ENCODE results near the gene SLPI. TPM values are rescaled to one million over a fixed set of nuclear protein-coding genes. Genes with fewer than 3 reads are reported as not detected.

Gene SLPI
- total and polyA plus RNA-seq, 10 of the 15 experiments (the other 5 are each of a cell fraction or from before 2014, with no cell fraction given), result 0.56 to 1.4 TPM; not detected in 8

GRCh38 chr20:45253261-45253660, 1.1 kb downstream of the SLPI start (continued):
- TF ChIP-seq, protein P1, sequence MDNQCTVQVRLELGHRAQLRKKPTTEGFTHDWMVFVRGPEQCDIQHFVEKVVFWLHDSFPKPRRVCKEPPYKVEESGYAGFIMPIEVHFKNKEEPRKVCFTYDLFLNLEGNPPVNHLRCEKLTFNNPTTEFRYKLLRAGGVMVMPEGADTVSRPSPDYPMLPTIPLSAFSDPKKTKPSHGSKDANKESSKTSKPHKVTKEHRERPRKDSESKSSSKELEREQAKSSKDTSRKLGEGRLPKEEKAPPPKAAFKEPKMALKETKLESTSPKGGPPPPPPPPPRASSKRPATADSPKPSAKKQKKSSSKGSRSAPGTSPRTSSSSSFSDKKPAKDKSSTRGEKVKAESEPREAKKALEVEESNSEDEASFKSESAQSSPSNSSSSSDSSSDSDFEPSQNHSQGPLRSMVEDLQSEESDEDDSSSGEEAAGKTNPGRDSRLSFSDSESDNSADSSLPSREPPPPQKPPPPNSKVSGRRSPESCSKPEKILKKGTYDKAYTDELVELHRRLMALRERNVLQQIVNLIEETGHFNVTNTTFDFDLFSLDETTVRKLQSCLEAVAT (IDR thresholded peaks at IDR 0.05), result no peak
- TF ChIP-seq CHD1 (IDR thresholded peaks at IDR 0.05; ENCODE audit: low read depth, low read length), result no peak
- no peak for TF ChIP-seq NFYA (IDR thresholded peaks at IDR 0.05; ENCODE audit: borderline replicate concordance, low read depth, low read length)
- no peak for TF ChIP-seq NFXL1 (IDR thresholded peaks at IDR 0.05; ENCODE audit: borderline replicate concordance)

DNA sequence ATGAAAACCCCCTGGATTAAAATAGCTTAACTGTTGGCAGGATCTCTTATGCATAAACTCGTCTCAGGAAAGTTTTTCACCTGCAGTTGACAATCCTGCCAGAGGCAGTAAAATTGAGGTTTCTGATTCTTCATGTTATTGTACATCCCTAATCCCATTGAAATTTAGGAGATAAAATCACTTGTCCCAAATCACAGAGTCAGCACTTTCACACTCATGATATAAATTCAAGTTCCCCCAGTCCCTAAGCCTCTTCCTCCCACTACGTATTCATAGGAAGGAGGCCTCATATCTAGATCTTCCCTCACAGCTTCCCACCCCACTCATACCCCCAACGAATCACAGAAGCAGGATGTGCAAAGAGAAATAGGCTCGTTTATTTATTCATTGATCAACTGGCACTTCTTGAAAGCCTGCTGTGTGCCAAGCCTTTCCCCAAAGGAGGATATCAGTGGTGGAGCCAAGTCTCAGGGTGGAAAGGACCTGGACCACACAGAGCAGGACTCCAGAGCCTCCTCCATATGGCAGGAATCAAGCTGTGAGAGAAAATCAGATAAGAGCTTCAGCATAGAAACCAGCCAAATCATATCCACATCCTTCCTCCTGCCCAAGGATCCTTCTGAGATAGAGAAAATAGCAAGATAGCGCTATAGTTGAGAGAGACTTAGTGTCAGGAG, 2.3 kb downstream of the SLPI start:
- Histone ChIP-seq H3K4me1 (ENCODE audit: control insufficient read depth, insufficient read depth, low read length) (peaks cover 4% of the 10 kb centered on the region), H3K4me3 (no peak overlapping the region), H3K4me2 (ENCODE audit: control insufficient read depth, insufficient read depth) (no peak overlapping the region), H3K9ac (ENCODE audit: control insufficient read depth, insufficient read depth, low read length) (no peak overlapping the region), H3K27me3 (replicated peaks in 1 of 2; ENCODE audit: control insufficient read depth in 2 of 2, insufficient read depth in 2 of 2, low read length in 1 of 2) (peaks cover 0 to 12% of the 10 kb centered on the region in 2 experiments; a peak in 3 of 4 replicates), H3K9me3 (replicated peaks; ENCODE audit: control insufficient read depth, insufficient read depth, low read length) (no peaks in the 10 kb centered on the region), H3K79me2 (ENCODE audit: control insufficient read depth, insufficient read depth, low read length) (no peaks in the 10 kb centered on the region), H4K20me1 (ENCODE audit: control insufficient read depth, insufficient read depth) (no peaks in the 10 kb centered on the region), H2AFZ (ENCODE audit: control insufficient read depth, low read depth, low read length) (no peak overlapping the region), H3K36me3 (ENCODE audit: control insufficient read depth in 2 of 2, insufficient read depth in 2 of 2, low read length in 1 of 2) (no peaks in the 10 kb centered on the region), H3K27ac (ENCODE audit: control insufficient read depth, insufficient read depth) (no peak overlapping the region)
- BruUV-seq (replicated peaks), result no TSS peak
- FAIRE-seq (no peak), DNase-seq (ENCODE audit: low read depth, low spot score) (no peak), ATAC-seq (no peak)
- ChIA-PET POLR2A (no interaction called here), CTCF (no interaction called here), SMC1A (ENCODE audit: uncharacterized antibody, unreplicated experiment) (no interaction called here), RAD21 (ENCODE audit: unreplicated experiment) (no interaction called here)
- in situ Hi-C loops (cut with MboI) (no loop called here), intact Hi-C loops (cut with micrococcal nuclease; ENCODE audit: unreplicated experiment) (no loop called here)
- 8% methylated on average over 5 of the region's 5 CpGs for WGBS (ENCODE audit: insufficient coverage, insufficient replicate concordance, low lambda C conversion rate, missing lambda C conversion rate)
- TF ChIP-seq POLR2AphosphoS2 (IDR thresholded peaks at IDR 0.05; ENCODE audit: low read depth, low read length) (no peak), BACH1 (IDR thresholded peaks at IDR 0.05; ENCODE audit: borderline replicate concordance) (no peak), POLR2A (IDR thresholded peaks at IDR 0.05; ENCODE audit: low read depth, low read length) (no peak), YY1 (IDR thresholded peaks at IDR 0.05; ENCODE audit: low read depth, low read length) (no peak), PML (IDR thresholded peaks at IDR 0.05; ENCODE audit: low read length) (no peak), STAT1 (conservative IDR thresholded peaks at IDR 0.05) (no peak), PAX5 (IDR thresholded peaks at IDR 0.05; ENCODE audit: borderline replicate concordance, low read depth, low read length) (no peak), SUPT20H (IDR thresholded peaks at IDR 0.05; ENCODE audit: borderline replicate concordance, control insufficient read depth, low read depth, low read length) (no peak), SIX5 (IDR thresholded peaks at IDR 0.05; ENCODE audit: low read depth, low read length, severe bottlenecking) (no peak), SMAD5 (IDR thresholded peaks at IDR 0.05; ENCODE audit: low read depth) (no peak), KAT2A (conservative IDR thresholded peaks at IDR 0.05; ENCODE audit: control insufficient read depth, low read depth, low read length) (no peak), SPI1 (IDR thresholded peaks at IDR 0.05; ENCODE audit: borderline replicate concordance, insufficient read depth, low read depth, low read length) (no peak), POLR2AphosphoS5 (IDR thresholded peaks at IDR 0.05; ENCODE audit: low read length) (no peak), SREBF1 (IDR thresholded peaks at IDR 0.05; ENCODE audit: low read length) (no peak), STAT3 (IDR thresholded peaks at IDR 0.05; ENCODE audit: low read depth, low read length) (no peak)
- TF ChIP-seq, protein P2, sequence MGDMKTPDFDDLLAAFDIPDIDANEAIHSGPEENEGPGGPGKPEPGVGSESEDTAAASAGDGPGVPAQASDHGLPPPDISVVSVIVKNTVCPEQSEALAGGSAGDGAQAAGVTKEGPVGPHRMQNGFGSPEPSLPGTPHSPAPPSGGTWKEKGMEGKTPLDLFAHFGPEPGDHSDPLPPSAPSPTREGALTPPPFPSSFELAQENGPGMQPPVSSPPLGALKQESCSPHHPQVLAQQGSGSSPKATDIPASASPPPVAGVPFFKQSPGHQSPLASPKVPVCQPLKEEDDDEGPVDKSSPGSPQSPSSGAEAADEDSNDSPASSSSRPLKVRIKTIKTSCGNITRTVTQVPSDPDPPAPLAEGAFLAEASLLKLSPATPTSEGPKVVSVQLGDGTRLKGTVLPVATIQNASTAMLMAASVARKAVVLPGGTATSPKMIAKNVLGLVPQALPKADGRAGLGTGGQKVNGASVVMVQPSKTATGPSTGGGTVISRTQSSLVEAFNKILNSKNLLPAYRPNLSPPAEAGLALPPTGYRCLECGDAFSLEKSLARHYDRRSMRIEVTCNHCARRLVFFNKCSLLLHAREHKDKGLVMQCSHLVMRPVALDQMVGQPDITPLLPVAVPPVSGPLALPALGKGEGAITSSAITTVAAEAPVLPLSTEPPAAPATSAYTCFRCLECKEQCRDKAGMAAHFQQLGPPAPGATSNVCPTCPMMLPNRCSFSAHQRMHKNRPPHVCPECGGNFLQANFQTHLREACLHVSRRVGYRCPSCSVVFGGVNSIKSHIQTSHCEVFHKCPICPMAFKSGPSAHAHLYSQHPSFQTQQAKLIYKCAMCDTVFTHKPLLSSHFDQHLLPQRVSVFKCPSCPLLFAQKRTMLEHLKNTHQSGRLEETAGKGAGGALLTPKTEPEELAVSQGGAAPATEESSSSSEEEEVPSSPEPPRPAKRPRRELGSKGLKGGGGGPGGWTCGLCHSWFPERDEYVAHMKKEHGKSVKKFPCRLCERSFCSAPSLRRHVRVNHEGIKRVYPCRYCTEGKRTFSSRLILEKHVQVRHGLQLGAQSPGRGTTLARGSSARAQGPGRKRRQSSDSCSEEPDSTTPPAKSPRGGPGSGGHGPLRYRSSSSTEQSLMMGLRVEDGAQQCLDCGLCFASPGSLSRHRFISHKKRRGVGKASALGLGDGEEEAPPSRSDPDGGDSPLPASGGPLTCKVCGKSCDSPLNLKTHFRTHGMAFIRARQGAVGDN (IDR thresholded peaks at IDR 0.05), result no peak
